ENCODE data around the gene SETD5.

The SETD5 gene, protein sequence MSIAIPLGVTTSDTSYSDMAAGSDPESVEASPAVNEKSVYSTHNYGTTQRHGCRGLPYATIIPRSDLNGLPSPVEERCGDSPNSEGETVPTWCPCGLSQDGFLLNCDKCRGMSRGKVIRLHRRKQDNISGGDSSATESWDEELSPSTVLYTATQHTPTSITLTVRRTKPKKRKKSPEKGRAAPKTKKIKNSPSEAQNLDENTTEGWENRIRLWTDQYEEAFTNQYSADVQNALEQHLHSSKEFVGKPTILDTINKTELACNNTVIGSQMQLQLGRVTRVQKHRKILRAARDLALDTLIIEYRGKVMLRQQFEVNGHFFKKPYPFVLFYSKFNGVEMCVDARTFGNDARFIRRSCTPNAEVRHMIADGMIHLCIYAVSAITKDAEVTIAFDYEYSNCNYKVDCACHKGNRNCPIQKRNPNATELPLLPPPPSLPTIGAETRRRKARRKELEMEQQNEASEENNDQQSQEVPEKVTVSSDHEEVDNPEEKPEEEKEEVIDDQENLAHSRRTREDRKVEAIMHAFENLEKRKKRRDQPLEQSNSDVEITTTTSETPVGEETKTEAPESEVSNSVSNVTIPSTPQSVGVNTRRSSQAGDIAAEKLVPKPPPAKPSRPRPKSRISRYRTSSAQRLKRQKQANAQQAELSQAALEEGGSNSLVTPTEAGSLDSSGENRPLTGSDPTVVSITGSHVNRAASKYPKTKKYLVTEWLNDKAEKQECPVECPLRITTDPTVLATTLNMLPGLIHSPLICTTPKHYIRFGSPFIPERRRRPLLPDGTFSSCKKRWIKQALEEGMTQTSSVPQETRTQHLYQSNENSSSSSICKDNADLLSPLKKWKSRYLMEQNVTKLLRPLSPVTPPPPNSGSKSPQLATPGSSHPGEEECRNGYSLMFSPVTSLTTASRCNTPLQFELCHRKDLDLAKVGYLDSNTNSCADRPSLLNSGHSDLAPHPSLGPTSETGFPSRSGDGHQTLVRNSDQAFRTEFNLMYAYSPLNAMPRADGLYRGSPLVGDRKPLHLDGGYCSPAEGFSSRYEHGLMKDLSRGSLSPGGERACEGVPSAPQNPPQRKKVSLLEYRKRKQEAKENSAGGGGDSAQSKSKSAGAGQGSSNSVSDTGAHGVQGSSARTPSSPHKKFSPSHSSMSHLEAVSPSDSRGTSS (N-terminal part only)

DNA sequence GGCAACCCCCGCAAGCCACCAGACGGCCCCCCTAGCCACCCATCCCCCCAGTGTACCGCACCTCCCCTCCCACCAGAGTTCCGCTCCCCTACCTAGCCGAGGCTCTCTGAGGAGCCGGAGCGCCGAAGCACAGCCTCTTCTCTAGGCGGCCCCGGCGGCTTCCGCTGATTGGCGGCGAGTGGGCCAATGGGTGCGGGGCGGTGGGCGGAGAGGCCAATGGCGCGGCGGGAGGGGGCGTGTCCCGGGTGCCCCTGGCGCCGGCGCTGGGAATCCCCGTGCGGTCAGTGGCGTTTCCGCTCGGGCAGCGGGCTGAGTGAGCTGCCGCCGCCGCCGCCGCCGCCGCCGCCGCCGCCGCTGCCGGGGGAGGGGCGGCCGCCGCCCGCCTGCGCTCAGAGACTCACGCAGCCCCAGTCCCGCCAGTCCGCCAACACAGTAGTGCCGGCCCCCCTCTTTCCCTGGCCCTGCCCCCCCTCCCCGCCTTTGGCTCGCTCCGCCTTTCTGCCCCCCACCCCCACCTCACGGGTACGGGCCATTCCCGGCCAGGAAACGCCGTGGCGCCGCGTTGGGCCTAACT is at the start of gene SETD5:
Gene SETD5, plus strand, starts transcription at position 284 of the 574 bp plus-strand sequence. CDS start 31,324 bp downstream, outside the sequence.
- peak; percentile 99 for DNase-seq (ENCODE audit: low spot score)

DNA sequence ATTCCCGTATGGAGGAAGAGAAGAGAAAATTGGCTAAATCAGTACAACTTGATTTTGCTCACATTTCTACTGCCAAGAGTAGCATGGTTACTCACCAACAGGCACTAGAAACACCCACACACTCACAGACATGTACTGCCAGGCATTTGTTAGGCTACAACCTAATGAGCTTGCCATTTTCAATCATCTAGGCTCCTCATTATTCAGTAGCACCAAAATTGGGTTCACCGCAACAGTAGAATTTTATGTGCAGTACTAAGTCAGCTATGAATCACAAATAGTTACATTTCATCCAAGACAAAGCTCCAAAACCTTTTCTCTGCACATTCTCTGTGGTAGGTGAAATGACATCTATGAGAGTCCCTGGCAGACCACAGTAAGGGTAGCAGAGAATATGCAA is 49.5 kb upstream of the SETD5 start:
- no peak for DNase-seq (ENCODE audit: low spot score)

DNA sequence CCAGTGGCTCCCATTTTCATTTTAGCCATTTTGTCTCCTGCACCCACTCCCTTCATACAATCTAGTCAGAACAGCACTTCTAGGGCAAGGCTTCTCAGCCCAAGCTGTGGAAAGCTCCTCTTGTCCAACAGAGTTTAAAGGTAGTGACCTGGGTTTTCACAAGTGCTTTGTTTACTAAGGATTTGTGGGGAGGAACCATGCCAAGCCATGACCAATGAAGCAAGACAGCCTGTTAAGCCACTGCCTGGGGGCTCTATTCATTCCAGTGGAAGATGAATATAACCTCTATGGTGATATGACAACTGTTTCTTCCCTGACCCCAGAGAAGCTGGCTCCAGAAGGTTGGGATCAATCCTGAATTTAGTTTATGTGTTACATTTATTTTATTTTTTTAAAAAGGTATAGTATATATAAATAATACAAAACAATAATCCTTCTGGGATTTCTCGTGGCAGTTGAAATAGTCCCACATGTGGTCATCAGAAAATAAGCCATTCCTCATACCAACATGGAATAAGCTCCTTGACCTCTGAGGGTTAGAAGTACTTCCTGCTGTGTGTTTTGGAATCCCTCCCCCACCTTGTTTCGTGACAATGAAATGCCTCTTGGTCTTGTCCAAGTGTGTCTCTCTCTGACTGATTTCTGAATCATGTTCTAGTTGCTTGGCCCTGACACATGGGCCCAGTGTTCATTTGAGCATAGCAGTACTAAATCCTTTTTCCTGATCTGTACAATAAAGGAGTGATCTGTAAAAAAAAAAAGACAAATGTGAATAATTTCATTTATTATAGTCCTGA is 47.9 kb upstream of the SETD5 start:
- no peak for DNase-seq (ENCODE audit: low spot score)

DNA sequence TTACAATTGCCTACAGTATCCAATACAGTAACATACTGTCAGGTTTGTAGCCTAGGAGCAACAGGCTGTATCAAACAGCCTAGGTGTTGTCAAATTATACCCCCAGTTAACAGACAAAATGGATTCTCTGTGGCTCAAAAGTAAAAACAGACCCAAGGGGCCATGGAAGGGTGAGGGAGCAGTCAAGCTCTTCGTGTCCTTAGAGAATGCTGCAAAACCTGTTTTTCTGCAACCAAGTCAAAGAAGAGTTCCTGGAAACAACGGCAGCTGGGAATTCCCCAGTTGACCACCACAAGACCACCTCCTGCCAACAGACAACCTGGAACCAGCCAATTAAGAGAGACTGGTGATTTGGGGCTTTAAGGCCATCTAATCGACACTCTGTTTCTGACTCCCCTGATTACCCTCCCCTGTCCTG is 45.7 kb upstream of the SETD5 start:
- no peak for DNase-seq (ENCODE audit: low spot score)

DNA sequence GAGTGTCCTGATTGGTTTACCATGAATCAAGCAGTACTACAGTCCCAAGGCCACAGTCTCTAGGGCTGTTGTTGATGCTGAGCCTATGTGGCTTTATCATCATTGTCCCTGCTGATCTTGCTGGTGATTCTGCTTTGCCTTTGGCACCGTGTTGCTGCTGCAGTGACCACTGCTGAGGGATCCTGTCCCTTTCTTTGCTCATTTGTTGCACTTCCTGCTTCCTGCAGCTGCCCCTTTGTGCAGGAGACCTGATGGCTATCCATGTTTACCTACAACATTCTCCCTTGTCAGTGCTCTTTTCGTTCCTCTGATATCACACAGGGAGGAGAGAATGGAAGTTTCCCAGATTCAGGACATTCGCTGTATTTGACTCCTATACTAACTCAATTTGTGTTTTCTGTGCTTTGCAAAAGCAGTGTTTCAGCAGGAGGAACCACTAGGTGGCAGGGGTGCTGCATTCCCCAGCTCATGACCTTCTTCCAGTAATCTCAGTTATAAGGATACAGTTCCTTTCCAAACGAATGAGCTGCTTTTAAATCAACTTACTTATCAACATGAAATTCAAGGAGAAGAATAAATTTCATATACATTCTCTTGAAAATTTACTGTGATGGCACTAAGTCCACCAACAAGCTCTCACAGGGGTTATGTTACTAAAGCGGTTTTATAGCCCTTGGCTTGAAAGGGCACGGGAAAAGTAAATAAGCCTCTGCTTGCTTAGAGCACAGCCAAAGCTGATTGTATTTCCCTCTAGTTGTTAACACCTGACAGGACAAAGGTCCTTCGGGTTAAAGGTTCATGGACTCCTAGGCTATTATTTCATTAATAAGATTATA is 44.3 kb upstream of the SETD5 start:
- peak; percentile 60 for DNase-seq (ENCODE audit: low spot score)

DNA sequence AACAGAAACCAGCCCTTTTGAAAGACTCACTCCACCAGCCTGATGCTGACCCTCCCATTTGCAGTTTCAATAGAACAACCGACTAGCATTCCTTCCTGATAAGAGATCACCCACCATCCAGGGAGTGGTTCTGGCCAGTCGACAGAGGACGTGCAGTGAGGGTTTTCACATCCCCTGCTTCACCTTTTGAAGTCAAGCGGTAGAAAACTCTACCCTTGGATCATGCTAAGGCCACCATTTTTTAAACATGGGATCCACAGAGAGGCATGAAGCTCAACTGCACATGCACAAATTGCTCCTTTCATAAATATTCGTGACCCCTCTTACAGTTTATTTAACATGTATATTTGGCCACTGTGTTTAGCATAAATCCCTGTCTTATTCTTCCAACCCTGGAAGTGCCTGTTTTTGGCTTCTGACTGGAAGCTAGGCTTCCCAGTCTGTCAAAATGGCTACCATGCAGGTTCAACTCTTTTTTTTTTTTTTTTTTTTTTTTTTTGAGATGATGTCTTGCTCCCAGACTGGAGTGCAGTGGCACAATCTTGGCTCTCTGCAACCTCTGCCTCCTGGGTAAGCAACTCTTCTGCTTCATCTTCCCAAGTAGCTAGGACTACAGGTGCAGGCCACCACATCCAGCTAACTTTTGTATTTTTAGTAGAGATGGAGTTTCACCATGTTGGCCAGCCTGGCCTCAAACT is 35.6 kb upstream of the SETD5 start:
- DNase-seq (ENCODE audit: low spot score), result no peak

DNA sequence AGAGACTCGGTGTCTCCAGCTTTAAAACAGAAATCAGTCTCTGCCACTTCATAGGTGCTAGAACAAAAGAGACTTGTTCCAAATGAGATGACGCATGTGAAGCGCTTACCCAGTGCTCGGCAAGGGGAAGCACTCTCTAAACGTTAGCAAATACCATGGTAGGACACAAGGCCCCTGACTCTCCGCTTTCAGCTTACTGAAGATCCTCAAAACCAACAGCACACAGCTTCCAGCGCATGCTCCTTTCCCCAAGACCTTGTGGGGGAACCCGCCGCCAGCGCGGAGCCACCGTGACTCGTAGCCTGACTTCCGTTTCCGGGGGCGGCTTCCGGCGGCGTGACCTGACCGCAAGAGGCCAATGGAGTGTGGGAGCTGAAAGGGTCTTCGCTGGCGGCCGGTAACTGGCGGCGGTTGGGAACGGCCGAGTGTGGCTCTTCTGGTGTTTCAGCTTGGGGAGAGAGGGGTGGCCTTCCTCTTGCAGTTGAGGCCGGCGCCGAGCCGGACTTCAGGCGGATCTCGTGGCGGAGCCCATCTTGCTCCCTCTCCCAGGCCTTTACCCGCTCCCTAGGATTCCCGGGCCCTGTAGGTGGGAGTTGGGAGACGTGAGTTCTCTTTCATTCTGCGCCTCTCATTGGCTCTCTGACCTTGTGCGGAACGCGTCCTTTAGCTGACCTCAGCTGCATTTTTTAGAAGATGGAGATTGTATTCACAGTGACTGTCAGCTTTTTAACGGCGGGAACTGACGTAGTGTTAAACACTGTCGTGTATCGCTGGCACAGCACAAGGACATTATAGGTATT is 34.5 kb upstream of the SETD5 start, which contains the start of gene THUMPD3:
Gene THUMPD3, plus strand, starts transcription at position 324 of the 800 bp plus-strand sequence. CDS start 2,015 bp downstream, outside the sequence.
- peak; percentile 95 for DNase-seq (ENCODE audit: low spot score)

DNA sequence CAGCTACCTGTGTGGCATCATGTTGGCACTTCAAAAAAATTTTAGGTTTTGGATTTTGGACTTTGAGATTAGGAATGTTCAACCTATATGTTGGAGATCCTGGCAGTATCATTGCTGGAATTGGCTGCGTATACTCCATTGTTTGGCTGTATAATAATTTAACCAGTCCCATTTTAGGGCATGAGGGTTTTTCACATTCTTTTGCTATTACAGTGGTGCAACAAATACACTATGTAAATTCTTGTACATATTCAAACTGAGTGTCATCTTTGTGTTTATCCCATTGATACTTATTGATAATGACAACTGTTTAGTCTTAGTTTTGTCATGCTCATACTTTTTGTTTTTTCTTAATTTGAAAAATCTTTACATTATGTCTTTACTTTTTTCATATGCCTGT is 27.9 kb upstream of the SETD5 start:
- no peak for DNase-seq (ENCODE audit: low spot score)

DNA sequence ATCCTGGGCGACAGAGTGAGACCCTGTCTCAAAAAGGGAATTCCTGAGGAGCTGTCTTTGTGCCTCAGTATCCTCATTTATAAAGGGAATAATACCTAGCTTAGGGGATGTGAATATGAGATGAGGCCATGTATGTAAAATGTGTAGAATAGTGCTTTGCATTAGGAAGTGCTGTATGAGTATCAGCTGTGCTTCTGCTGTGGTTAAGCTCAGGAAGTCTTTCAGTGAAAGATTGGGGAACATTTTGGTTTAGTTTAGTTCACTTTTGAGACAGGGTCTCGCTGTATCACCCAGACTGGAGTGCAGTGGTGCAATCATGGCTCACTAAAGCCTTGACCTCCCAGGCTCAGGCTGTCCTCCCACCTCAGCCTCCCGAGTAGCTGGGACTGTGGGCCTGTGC is 23.9 kb upstream of the SETD5 start:
- DNase-seq (ENCODE audit: low spot score), result no peak

DNA sequence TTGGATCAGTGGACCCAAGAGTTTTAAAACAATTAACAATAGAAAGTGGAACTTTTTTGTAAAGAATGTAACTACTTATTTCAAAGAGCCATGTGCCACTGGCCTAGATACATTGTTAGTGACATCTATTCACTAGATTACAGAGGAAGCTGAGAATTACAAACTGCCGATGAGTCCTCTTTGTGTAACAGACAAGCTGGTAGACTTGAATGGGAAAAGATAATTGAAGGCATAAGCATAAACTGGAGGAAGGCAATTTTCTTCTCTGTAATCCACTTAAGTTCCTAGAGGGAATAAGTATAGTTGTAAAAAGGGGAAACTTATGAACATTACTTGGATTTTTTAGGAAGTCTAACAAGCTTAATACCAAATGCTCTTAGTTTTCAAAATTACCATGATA is 19.4 kb upstream of the SETD5 start:
- no peak for DNase-seq (ENCODE audit: low spot score)

DNA sequence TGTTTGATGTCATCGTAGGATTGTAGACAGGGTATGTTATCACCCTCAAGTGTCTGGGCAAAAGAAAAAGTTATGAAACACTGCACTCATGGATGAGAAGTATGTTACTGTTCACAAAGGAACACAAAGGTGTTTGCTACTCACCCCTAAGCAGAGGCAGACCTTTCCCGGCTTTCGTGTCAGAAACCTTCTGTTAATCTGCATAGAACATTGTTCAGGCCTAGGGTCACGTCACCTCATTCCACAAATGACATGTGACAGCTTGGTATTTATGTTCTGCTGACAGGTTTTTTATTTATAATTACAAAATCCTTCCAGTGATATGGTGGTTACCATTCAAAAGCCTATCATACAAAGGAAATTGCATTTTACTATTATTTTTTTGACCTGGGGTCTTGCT is 18.1 kb upstream of the SETD5 start:
- DNase-seq (ENCODE audit: low spot score), result no peak

DNA sequence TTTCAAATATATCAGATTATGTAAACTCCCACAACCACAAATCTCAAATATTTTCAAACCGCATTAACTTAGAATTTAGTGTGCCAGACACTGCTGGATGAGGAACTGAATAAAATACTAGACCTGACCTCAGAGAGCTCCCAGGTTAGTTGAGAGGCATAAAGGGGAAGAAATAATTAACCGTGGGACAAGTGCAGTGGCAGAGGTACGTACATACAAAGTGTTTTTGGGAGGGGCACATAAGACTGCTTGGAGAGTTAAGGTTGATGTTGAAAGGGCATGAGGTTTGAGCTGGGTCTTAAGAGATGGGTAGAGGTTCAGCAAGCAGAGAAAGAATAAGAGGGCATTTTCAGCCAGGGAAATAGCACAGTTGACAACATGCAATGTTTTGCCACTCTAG is 17.4 kb upstream of the SETD5 start:
- no peak for DNase-seq (ENCODE audit: low spot score)

DNA sequence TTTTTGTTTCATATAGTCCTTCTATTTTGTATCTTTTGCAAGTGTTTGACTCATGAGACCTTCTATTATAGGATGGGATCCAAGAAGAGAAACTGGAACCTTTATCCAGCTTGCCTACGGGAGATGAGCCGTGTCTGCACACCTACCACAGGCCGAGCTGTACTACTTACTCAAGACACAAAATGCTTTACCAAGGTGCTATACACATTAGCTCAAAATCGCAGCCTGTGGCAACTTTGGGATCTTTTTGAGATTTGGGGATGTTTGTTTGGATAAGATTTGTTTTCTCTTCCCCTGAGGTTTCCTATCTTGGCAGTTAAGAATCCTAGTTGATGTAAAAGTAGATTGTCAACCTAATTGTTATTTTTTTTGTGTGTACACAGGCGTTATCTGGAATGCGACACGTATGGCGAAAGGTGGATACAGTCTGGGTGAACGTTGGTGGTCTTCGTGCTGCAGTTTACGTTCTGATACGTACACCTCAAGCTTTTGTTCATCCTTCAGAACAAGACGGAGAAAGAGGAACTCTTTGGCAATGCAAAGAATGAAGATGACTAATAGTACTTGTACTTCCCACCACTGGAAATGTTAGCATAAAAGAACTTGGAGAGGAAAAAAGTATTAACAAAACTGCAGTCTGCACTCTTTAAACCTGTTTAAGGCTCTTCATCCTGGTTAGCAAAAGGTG is 13.1 kb upstream of the SETD5 start:
- DNase-seq (ENCODE audit: low spot score), result no peak

DNA sequence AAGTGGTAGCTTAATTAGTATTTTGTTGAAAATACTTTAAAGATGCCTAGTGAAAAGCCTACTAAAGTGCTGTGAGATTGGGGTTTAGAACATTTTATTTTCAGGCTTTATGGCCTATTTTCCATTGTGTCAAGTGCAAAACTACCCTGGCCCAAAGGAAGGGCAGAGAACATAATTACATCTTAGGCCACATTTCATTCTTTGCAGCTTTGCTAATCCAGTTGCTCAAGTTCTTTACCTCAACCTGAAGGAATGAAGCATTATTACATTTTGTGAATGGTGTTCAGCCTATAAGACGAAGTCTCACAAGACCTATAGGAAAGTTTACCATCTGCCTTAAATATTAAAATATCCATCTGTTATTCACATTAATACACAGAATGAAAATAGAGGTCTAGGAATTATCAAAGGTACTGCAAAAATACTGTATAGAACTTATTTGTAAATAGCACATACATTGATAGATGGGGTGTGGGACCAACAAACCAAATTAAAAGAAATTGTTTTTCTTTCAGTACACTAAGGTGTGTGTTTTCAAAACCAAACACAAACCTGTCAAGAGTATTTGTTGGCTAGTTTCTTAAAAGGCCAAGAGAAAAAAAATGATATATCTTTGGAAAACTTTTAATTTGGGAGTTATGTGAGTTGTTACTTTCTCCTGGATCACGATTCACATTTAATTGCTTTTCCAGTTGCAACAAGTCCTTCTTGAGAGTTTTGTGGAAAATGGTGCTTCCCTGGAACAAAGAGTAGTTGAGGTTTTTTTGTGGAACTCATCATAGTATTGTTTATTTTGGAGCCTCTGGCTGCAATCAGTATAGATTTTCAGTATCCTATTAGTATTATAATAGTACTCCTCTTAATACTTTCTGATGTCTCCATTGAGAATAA is 12.0 kb upstream of the SETD5 start:
- DNase-seq (ENCODE audit: low spot score), result no peak

DNA sequence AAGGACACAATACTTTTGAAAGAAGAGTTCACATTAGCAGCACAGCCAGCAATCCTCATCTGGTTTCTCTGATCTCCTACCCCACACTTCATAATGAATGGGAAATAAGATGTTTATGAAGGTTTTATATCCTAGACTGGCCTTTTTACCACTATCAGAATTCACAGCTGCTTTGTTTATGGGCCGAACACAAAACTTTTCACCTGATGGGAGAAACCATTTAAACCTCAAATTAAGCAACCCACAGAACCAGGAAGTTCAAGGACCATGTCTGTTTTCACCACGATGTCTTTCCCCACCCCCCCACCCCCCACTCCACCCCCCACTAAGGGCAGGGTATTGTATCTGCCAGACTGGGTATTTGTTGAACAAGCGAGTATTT is 11.3 kb upstream of the SETD5 start:
- DNase-seq (ENCODE audit: low spot score), result no peak

DNA sequence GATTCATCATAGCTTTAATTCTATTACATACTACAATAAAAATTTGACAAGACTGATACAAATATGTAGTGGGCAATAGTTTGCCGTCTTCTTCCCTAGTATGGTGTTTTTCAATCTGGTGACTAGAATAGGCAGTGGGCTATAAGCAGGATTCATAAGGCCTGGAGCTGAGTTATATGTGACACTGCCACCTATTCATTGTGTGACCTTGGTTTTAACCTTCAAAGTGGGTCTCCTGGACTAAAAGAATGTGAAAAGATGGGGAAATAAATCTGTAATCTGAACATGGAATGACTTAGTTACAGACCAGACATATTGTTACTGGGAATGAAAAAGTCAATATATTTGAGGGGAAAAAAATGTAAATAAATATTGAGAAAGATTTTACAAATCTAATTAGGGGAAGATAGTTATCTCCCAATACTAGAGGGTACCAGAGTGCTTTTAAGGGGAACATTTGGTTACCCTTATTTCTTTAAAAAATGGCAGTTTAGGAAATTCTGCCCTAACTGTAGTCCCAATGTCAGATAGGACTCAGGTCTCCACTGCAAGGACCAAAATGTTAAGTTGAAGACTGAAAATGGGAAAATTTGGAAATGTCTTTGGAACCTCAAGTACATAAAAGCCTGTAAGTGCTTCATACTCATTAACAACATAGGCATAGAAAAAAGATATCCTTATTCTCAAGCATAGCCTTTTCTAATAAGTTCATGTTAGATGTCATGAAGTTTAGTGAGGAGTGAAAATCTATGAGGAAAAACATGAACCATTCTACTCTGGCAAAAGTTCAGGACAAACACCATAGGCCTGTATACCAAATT is 10.7 kb upstream of the SETD5 start:
- no peak for DNase-seq (ENCODE audit: low spot score)
